Measurements from ENCODE around the gene CHM.

DNA sequence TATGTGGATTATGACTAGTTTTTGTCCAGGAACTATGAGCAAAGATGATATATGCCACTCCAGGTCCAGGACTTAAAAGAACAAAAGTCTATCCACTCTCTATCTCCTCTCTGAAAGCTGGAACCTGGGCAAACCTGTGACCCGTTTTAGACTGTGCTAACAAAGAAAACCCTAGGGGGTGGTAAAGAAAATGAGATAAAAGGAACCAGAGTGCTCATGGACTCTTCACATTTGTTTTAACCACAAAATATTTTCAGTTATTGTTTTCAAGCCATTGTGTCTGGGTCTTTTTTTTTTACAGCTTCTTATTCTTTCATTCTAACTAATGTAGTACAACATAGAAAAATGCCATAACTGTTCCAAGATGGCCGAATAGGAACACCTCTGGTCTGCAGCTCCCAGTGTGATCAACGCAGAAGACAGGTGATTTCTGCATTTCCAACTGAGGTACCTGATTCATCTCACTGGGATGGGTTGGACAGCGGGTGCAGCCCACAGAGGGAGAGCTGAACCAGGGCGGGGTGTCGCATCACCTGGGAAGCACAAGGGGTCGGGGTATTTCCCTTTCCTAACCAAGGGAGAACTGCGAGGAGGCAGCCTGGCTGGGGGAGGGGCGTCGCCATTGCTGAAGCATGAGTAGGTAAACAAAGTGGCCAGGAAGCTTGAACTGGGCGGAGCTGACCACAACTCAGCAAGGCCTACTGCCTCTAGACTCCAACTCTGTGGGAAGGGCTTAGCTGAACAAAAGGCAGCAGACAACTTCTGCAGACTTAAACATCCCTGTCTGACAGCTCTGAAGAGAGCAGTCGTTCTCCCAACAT, 45.1 kb downstream of the CHM start:
- TF ChIP-seq, protein P1, sequence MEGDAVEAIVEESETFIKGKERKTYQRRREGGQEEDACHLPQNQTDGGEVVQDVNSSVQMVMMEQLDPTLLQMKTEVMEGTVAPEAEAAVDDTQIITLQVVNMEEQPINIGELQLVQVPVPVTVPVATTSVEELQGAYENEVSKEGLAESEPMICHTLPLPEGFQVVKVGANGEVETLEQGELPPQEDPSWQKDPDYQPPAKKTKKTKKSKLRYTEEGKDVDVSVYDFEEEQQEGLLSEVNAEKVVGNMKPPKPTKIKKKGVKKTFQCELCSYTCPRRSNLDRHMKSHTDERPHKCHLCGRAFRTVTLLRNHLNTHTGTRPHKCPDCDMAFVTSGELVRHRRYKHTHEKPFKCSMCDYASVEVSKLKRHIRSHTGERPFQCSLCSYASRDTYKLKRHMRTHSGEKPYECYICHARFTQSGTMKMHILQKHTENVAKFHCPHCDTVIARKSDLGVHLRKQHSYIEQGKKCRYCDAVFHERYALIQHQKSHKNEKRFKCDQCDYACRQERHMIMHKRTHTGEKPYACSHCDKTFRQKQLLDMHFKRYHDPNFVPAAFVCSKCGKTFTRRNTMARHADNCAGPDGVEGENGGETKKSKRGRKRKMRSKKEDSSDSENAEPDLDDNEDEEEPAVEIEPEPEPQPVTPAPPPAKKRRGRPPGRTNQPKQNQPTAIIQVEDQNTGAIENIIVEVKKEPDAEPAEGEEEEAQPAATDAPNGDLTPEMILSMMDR (IDR thresholded peaks at IDR 0.05; ENCODE audit: poor library complexity), result no peak
- TF ChIP-seq EZH2 (IDR thresholded peaks at IDR 0.05; ENCODE audit: borderline replicate concordance), result no peak

Data from hepatocyte (in vitro differentiated cells).